Measurements from ENCODE around the gene STARD3.

GRCh38 chr17:39612935-39613464, 23.9 kb upstream of the STARD3 start:
- TF ChIP-seq CTCF (IDR thresholded peaks at IDR 0.05): no peak
- TF ChIP-seq POLR2A (IDR thresholded peaks at IDR 0.05): no peak
